H9 (cell line): ENCODE measurements around the gene ZCCHC10. TPM values are rescaled to one million over a fixed set of nuclear protein-coding genes. Genes with fewer than 3 reads are reported as not detected.

Source experiments
- DNase-seq: peaks from one replicate; pipeline ENCODE4 v3.0.0-alpha.2; 2017
- H2AFZ ChIP-seq: one replicate; pipeline ENCODE4 v1.6.1; 2013; ENCODE audit warnings: mild to moderate bottlenecking, low read length, control low read depth, moderate library complexity
- H2AK5ac ChIP-seq: 2 replicates; pipeline ENCODE4 v1.6.1; 2013; ENCODE audit warnings: low read length, control low read depth, mixed read lengths; ENCODE audit not compliant: insufficient read length
- H2BK120ac ChIP-seq: one replicate; pipeline ENCODE4 v1.6.1; 2013; ENCODE audit warnings: low read depth, mild to moderate bottlenecking, low read length, control low read depth, inconsistent platforms; ENCODE audit not compliant: poor library complexity, severe bottlenecking
- H2BK12ac ChIP-seq: 2 replicates; pipeline ENCODE4 v1.6.1; 2013; ENCODE audit warnings: low read length, control low read depth, mixed read lengths, low read depth; ENCODE audit not compliant: insufficient read length
- H2BK15ac ChIP-seq: 2 replicates; pipeline ENCODE4 v1.6.1; 2013; ENCODE audit warnings: low read depth, low read length, control low read depth
- H2BK20ac ChIP-seq: one replicate; pipeline ENCODE4 v1.6.1; 2013; ENCODE audit warnings: low read depth, mild to moderate bottlenecking, low read length, control low read depth, inconsistent platforms; ENCODE audit not compliant: poor library complexity, severe bottlenecking
- H2BK5ac ChIP-seq: 2 replicates; pipeline ENCODE4 v1.6.1; 2013; ENCODE audit warnings: low read length, control low read depth, mixed read lengths; ENCODE audit not compliant: insufficient read length
- H3K14ac ChIP-seq: 2 replicates; pipeline ENCODE4 v1.6.1; 2013; ENCODE audit warnings: low read length, control low read depth; ENCODE audit not compliant: insufficient read depth
- H3K18ac ChIP-seq: 2 replicates; pipeline ENCODE4 v1.6.1; 2013; ENCODE audit warnings: low read depth, mild to moderate bottlenecking, mixed read lengths, low read length, control low read depth; ENCODE audit not compliant: insufficient read length
- H3K23ac ChIP-seq: 2 replicates; pipeline ENCODE4 v1.6.1; 2013; ENCODE audit warnings: low read length, control low read depth, mixed read lengths, low read depth; ENCODE audit not compliant: insufficient read length
- H3K23me2 ChIP-seq: 2 replicates; pipeline ENCODE4 v1.6.1; 2013; ENCODE audit warnings: low read depth, mild to moderate bottlenecking, mixed read lengths, low read length, control low read depth; ENCODE audit not compliant: insufficient read length, poor library complexity, severe bottlenecking
- H3K27ac ChIP-seq: 2 replicates; pipeline ENCODE4 v1.5.1; 2013; ENCODE audit warnings: low read length, control low read depth, mixed read lengths, low read depth; ENCODE audit not compliant: insufficient read length
- H3K27me3 ChIP-seq: 2 replicates; pipeline ENCODE4 v1.6.1; 2013; ENCODE audit warnings: low read length, control low read depth, inconsistent platforms; ENCODE audit not compliant: insufficient read depth
- H3K4ac ChIP-seq: 2 replicates; pipeline ENCODE4 v1.6.1; 2013; ENCODE audit warnings: low read depth, mild to moderate bottlenecking, control low read depth, inconsistent platforms, low read length, moderate library complexity
- H3K4me1 ChIP-seq: 2 replicates; pipeline ENCODE4 v1.6.1; 2013; ENCODE audit warnings: low read length, control low read depth, inconsistent platforms; ENCODE audit not compliant: insufficient read depth
- H3K4me2 ChIP-seq: 2 replicates; pipeline ENCODE4 v1.6.1; 2013; ENCODE audit warnings: low read length, control low read depth, mixed read lengths; ENCODE audit not compliant: insufficient read length, insufficient read depth
- H3K56ac ChIP-seq: 2 replicates; pipeline ENCODE4 v1.6.1; 2013; ENCODE audit warnings: low read depth, mild to moderate bottlenecking, mixed read lengths, low read length, control low read depth; ENCODE audit not compliant: insufficient read length
- H3K79me1 ChIP-seq: 2 replicates; pipeline ENCODE4 v1.6.1; 2013; ENCODE audit warnings: low read depth, mild to moderate bottlenecking, moderate library complexity, low read length, control low read depth, inconsistent platforms; ENCODE audit not compliant: insufficient read depth, poor library complexity, severe bottlenecking
- H3K79me2 ChIP-seq: 2 replicates; pipeline ENCODE4 v1.6.1; 2013; ENCODE audit warnings: low read length, control low read depth, inconsistent platforms; ENCODE audit not compliant: insufficient read depth
- H3K9ac ChIP-seq: 2 replicates; pipeline ENCODE4 v1.6.1; 2013; ENCODE audit warnings: low read length, control low read depth, mixed read lengths; ENCODE audit not compliant: insufficient read length; ENCODE audit errors: extremely low read depth
- H3K9me3 ChIP-seq: one replicate; pipeline ENCODE4 v1.6.1; 2013; ENCODE audit warnings: low read depth, low read length, inconsistent platforms; ENCODE audit not compliant: control insufficient read depth
- H3T11ph ChIP-seq: one replicate; pipeline ENCODE4 v1.6.1; 2013; ENCODE audit warnings: mild to moderate bottlenecking, low read length, control low read depth, inconsistent platforms
- H4K20me1 ChIP-seq: one replicate; pipeline ENCODE4 v1.6.1; 2013; ENCODE audit not compliant: control insufficient read depth, insufficient read length, insufficient read depth
- H4K5ac ChIP-seq: 2 replicates; pipeline ENCODE4 v1.6.1; 2013; ENCODE audit warnings: low read depth, mild to moderate bottlenecking, mixed read lengths, low read length, control low read depth; ENCODE audit not compliant: insufficient read length
- H4K8ac ChIP-seq: replicated peaks from 2 replicates; pipeline ENCODE4 v1.6.1; 2013; ENCODE audit warnings: low read length, control low read depth, mixed read lengths, low read depth; ENCODE audit not compliant: insufficient read length
- H4K91ac ChIP-seq: 2 replicates; pipeline ENCODE4 v1.6.1; 2013; ENCODE audit warnings: low read depth, mild to moderate bottlenecking, moderate library complexity, mixed read lengths, low read length, control low read depth; ENCODE audit not compliant: insufficient read length
- H3K27ac Mint-ChIP-seq, 3 experiments: 2 replicates in 2 of 3; 3 replicates in 1 of 3; pipeline ENCODE4 v1.8.0; 2020 to 2021; ENCODE audit warnings: mixed read lengths in 3 of 3, mild to moderate bottlenecking in 1 of 3, moderate library complexity in 1 of 3
- H3K27me3 Mint-ChIP-seq: 2 replicates; pipeline ENCODE4 v1.8.0; 2021; ENCODE audit warnings: low read depth, mild to moderate bottlenecking, moderate library complexity, mixed read lengths
- H3K36me3 Mint-ChIP-seq, 3 experiments: 2 replicates in 2 of 3; 3 replicates in 1 of 3; pipeline ENCODE4 v1.8.0; 2020 to 2021; ENCODE audit warnings: low read depth in 3 of 3, mixed read lengths in 3 of 3; ENCODE audit not compliant: insufficient read depth in 1 of 3
- H3K4me1 Mint-ChIP-seq, 2 experiments: 2 replicates each; pipeline ENCODE4 v1.8.0; 2020; ENCODE audit warnings: mixed read lengths in 2 of 2
- H3K4me3 Mint-ChIP-seq, 2 experiments: 2 replicates in 1 of 2; 3 replicates in 1 of 2; pipeline ENCODE4 v1.8.0; 2020 to 2021; ENCODE audit warnings: mild to moderate bottlenecking in 2 of 2, mixed read lengths in 2 of 2, moderate library complexity in 1 of 2
- H3K9me3 Mint-ChIP-seq, 2 experiments: 2 replicates in 1 of 2; 3 replicates in 1 of 2; pipeline ENCODE4 v1.8.0; 2020; ENCODE audit warnings: mild to moderate bottlenecking in 2 of 2, mixed read lengths in 2 of 2, moderate library complexity in 1 of 2
- WGBS: extraction: QIAGEN DNeasy Blood & Tissue Kit; methylation state at CpG from one replicate; pipeline ENCODE4 v1.1.7; 2013; ENCODE audit warnings: missing lambda C conversion rate, low lambda C conversion rate, mixed read lengths; ENCODE audit not compliant: insufficient read length; ENCODE audit errors: extremely low coverage; 5-methylcytosine and 5-hydroxymethylcytosine counted together
- total RNA-seq: library from RNA; stranded (reverse); gene quantifications from 2 replicates; pipeline ENCODE4 v1.2.1, GENCODE V29; 2021
- TF ChIP-seq, protein P1 (sequence below): fragments of 200-600 bp; sonication (generic); conservative IDR thresholded peaks from 3 replicates; pipeline ENCODE4 v1.8.0; 2021; ENCODE audit warnings: antibody characterized with exemption, mild to moderate bottlenecking

ZCCHC10 gene
- total RNA-seq, 1 experiment from 2014 or later: 34.0 TPM

- Histone ChIP-seq H3K9me3 (no peaks in the 10 kb centered on the region), H4K20me1 (no peaks in the 10 kb centered on the region), H2BK120ac (no peak overlapping the region), H2AK5ac (no peak overlapping the region), H3K18ac (no peak overlapping the region), H3T11ph (no peak overlapping the region), H4K5ac (no peak overlapping the region), H3K14ac (no peak overlapping the region), H3K4me1 (no peaks in the 10 kb centered on the region), H3K23ac (no peak overlapping the region), H4K8ac (no peak overlapping the region), H3K4me2 (no peak overlapping the region), H3K9ac (no peak overlapping the region), H2AFZ (no peak overlapping the region), H2BK12ac (no peak overlapping the region), H3K79me2 (peaks cover 57% of the 10 kb centered on the region; the same call in 1 of the 2 replicates), H3K4ac (no peak overlapping the region), H3K27me3 (no peaks in the 10 kb centered on the region), H4K91ac (no peak overlapping the region), H3K79me1 (no peaks in the 10 kb centered on the region), H2BK20ac (no peak overlapping the region), H3K56ac (no peak overlapping the region), H2BK5ac (no peak overlapping the region), H3K23me2 (no peaks in the 10 kb centered on the region), H2BK15ac (no peak overlapping the region), H3K27ac (no peak overlapping the region)
- peaks cover 5 to 9% of the 10 kb centered on the region in 2 experiments for H3K4me1 Mint-ChIP-seq
- no peaks in the 10 kb centered on the region for H3K27me3 Mint-ChIP-seq
- no peaks in the 10 kb centered on the region for H3K9me3 Mint-ChIP-seq
- DNase-seq: no peak
- WGBS: 100% methylated on average over 2 of the region's 2 CpGs
- H3K27ac Mint-ChIP-seq: no peak overlapping the region; a peak in 1 of 7 replicates
- H3K4me3 Mint-ChIP-seq: no peak overlapping the region; a peak in 1 of 5 replicates
- TF ChIP-seq, protein P1, sequence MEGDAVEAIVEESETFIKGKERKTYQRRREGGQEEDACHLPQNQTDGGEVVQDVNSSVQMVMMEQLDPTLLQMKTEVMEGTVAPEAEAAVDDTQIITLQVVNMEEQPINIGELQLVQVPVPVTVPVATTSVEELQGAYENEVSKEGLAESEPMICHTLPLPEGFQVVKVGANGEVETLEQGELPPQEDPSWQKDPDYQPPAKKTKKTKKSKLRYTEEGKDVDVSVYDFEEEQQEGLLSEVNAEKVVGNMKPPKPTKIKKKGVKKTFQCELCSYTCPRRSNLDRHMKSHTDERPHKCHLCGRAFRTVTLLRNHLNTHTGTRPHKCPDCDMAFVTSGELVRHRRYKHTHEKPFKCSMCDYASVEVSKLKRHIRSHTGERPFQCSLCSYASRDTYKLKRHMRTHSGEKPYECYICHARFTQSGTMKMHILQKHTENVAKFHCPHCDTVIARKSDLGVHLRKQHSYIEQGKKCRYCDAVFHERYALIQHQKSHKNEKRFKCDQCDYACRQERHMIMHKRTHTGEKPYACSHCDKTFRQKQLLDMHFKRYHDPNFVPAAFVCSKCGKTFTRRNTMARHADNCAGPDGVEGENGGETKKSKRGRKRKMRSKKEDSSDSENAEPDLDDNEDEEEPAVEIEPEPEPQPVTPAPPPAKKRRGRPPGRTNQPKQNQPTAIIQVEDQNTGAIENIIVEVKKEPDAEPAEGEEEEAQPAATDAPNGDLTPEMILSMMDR: no peak
- H3K36me3 Mint-ChIP-seq: peaks cover 12 to 20% (median 18%) of the 10 kb centered on the region in 3 experiments; a peak in 6 of 7 replicates
These were observed 74.5 kb downstream of the ZCCHC10 start for GRCh38 chr5:132951897-132952296.
